C4-2B (cell line): ENCODE results near the gene NHERF1.

Experiments used
- H3K27ac ChIP-seq: fragments of 450-650 bp; 2 replicates; pipeline ENCODE4 v1.5.1; 2017
- CTCF ChIP-seq: fragments of 450-650 bp; conservative IDR thresholded peaks from 2 replicates; pipeline ENCODE4 v1.5.1; 2017; ENCODE audit warnings: mild to moderate bottlenecking
- ZFX ChIP-seq: fragments of 450-650 bp; IDR thresholded peaks from 2 replicates; pipeline ENCODE4 v1.6.1; 2017

NHERF1 gene

GRCh38 chr17:74814453-74814852 is 66.0 kb downstream of the NHERF1 start:
- no peak for TF ChIP-seq CTCF
- TF ChIP-seq ZFX, result no peak
- H3K27ac ChIP-seq, result no peak overlapping the region

GRCh38 chr17:74815067-74815466 is 66.6 kb downstream of the NHERF1 start:
- H3K27ac ChIP-seq, result no peak overlapping the region
- no peak for TF ChIP-seq ZFX
- TF ChIP-seq CTCF, result no peak

DNA sequence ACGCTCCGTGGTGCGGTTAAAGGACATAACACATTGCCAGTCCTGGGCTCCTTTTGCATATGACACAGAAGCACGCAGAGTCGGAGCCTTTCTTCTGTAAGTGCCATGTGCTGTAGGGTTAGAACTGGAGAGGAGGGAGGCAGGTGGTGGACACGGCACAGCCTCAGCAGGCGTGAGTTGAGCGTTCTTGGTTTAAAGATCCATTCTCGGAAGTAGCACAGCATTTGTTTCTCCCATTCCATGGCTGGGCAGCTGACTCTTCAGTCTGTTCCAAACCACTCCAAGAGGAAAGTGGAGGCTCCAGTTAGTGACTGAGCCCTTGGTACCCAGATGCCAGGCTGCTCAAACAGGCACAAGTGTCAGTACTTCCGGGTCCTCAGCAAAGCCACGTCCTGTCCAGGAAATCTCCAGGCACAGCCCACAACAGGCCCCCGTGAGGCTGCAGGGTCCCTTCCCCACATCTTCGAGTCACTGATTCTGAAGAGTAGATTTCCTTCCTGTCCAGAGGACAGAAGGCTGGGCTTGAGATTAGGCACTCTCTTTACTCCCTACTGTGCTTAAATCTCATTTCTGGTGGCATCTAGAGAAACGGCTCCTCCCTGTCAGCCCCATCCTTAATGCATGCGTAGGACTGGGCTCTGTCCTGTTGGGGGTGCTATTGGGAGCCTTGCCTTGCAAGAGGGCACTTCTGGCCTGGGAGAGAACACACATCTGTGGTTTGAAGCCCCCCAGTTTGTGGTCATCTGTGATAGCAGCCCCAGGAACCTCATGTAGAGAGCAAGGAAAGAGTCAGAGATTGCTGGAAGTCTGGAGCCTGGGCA is 67.3 kb downstream of the NHERF1 start:
- no peak overlapping the region for H3K27ac ChIP-seq

GRCh38 chr17:74816905-74817620 is 68.6 kb downstream of the NHERF1 start:
- no peak overlapping the region for H3K27ac ChIP-seq
- TF ChIP-seq CTCF (no peak), ZFX (no peak)

More for the DNA sequence above, 67.3 kb downstream of the NHERF1 start:
- no peak for TF ChIP-seq CTCF
- TF ChIP-seq ZFX, result no peak

DNA sequence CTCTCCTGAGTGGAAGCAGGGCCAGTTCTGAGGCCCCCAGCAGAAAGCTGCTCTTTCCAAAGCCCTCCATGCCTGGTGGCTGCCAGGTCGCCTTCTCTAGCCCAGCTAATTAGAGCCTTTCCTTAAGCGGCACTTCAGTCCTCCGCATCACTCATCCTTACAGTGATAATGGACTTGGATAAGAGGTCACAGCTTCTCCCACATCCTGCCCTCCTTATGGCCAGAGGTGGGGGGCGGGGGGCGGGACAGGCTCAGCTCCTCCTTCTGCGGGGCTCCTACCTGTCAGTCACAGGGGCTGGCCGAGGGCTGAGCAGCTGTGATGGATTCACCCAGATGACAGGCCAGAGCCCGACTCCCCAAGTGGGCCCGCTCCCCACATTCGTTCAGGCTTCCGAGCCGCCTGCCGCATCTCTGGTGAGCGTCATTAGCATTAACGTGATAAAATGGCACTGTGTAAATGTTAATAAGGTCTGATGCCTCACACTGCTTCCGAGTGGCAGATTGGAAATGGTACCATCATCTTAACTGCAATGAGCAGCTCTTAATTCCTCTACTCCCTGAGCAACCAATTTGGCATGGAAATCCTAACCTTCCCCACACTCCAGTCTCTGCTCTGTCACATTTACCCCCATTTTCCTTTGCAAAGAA is 70.0 kb downstream of the NHERF1 start:
- no peak overlapping the region for H3K27ac ChIP-seq
- TF ChIP-seq CTCF, result no peak
- no peak for TF ChIP-seq ZFX
